DOHH2 (cell line): ENCODE results near the gene NPEPL1.
"Not testable (repeated sequence)": the region's sequence is repeated elsewhere in the genome, so short reads cannot be mapped to it uniquely, and the experiment has no call there.

Experiments used
- H3F3A ChIP-seq: fragments of 200-600 bp; sonication (generic), shearing (Covaris generic); 2 replicates; pipeline ENCODE4 v1.6.0; 2016; ENCODE audit warnings: antibody characterized with exemption, mild to moderate bottlenecking; ENCODE audit not compliant: control insufficient read depth, insufficient read depth
- H3K27ac ChIP-seq: fragments of 200-600 bp; sonication (generic); 2 replicates; pipeline ENCODE4 v1.5.1; 2014; ENCODE audit warnings: low read depth, mild to moderate bottlenecking, low read length, moderate library complexity
- H3K27me3 ChIP-seq: fragments of 200-600 bp; sonication (generic); 2 replicates; pipeline ENCODE4 v1.6.1; 2014; ENCODE audit warnings: mild to moderate bottlenecking, low read length, mixed read lengths; ENCODE audit not compliant: control insufficient read depth
- H3K36me3 ChIP-seq: fragments of 200-600 bp; sonication (generic); 2 replicates; pipeline ENCODE4 v1.6.1; 2014; ENCODE audit warnings: mild to moderate bottlenecking, low read length, moderate library complexity, mixed read lengths; ENCODE audit not compliant: control insufficient read depth
- H3K4me1 ChIP-seq: fragments of 200-600 bp; sonication (generic); 2 replicates; pipeline ENCODE4 v1.6.1; 2014; ENCODE audit warnings: mild to moderate bottlenecking, low read length, mixed read lengths; ENCODE audit not compliant: control insufficient read depth
- H3K4me2 ChIP-seq: fragments of 200-600 bp; sonication (generic); 2 replicates; pipeline ENCODE4 v1.6.0; 2014; ENCODE audit warnings: mild to moderate bottlenecking, low read length, moderate library complexity
- H3K4me3 ChIP-seq: fragments of 200-600 bp; sonication (generic); 2 replicates; pipeline ENCODE4 v1.5.1; 2014; ENCODE audit warnings: mild to moderate bottlenecking, low read length, mixed read lengths
- H3K79me2 ChIP-seq: fragments of 200-600 bp; sonication (generic); 2 replicates; pipeline ENCODE4 v1.6.1; 2014; ENCODE audit warnings: mild to moderate bottlenecking, low read length, mixed read lengths; ENCODE audit not compliant: control insufficient read depth
- H3K9me2 ChIP-seq: fragments of 200-600 bp; sonication (generic); replicated peaks from 2 replicates; pipeline ENCODE4 v1.6.1; 2014; ENCODE audit warnings: mild to moderate bottlenecking, low read length, mixed read lengths; ENCODE audit not compliant: control insufficient read depth
- H3K9me3 ChIP-seq: fragments of 200-600 bp; sonication (generic); 2 replicates; pipeline ENCODE4 v1.6.1; 2014; ENCODE audit warnings: antibody characterized with exemption, low read length, mixed read lengths; ENCODE audit not compliant: control insufficient read depth, insufficient read depth
- H4K20me1 ChIP-seq: fragments of 200-600 bp; sonication (generic); 2 replicates; pipeline ENCODE4 v1.6.0; 2014; ENCODE audit warnings: low read depth, mild to moderate bottlenecking, antibody characterized with exemption, low read length, moderate library complexity; ENCODE audit not compliant: control insufficient read depth, insufficient read depth
- CTCF ChIP-seq: fragments of 200-600 bp; sonication (generic); IDR thresholded peaks from one replicate; pipeline ENCODE4 v1.5.1; 2014; ENCODE audit warnings: antibody characterized with exemption, mild to moderate bottlenecking, low read depth, low read length; ENCODE audit not compliant: poor library complexity, severe bottlenecking
- EZH2phosphoT487 ChIP-seq: fragments of 200-600 bp; sonication (generic); IDR thresholded peaks from 2 replicates; pipeline ENCODE4 v1.6.1; 2017; ENCODE audit warnings: borderline replicate concordance, mild to moderate bottlenecking, antibody characterized with exemption, low read length, moderate library complexity, mixed read lengths

The NPEPL1 gene

GRCh38 chr20:58721951-58722778 is 29.6 kb downstream of the NPEPL1 start:
- Histone ChIP-seq H3K79me2 (no peaks in the 10 kb centered on the region), H3K4me3 (no peak overlapping the region), H3K36me3 (no peaks in the 10 kb centered on the region), H3K9me3 (no peaks in the 10 kb centered on the region), H3F3A (no peaks in the 10 kb centered on the region), H4K20me1 (no peaks in the 10 kb centered on the region), H3K9me2 (no peaks in the 10 kb centered on the region), H3K4me1 (no peaks in the 10 kb centered on the region), H3K27ac (no peak overlapping the region), H3K4me2 (no peak overlapping the region), H3K27me3 (no peaks in the 10 kb centered on the region)
- TF ChIP-seq EZH2phosphoT487 (no peak), CTCF (no peak)

- Histone ChIP-seq H3K9me2 (no peaks in the 10 kb centered on the region), H3K79me2 (no peaks in the 10 kb centered on the region), H3F3A (no peaks in the 10 kb centered on the region), H3K4me2 (no peak overlapping the region), H3K4me3 (no peak overlapping the region), H3K4me1 (no peaks in the 10 kb centered on the region), H3K27me3 (no peaks in the 10 kb centered on the region), H4K20me1 (no peaks in the 10 kb centered on the region), H3K36me3 (no peaks in the 10 kb centered on the region), H3K27ac (no peak overlapping the region), H3K9me3 (no peaks in the 10 kb centered on the region)
- TF ChIP-seq CTCF: no peak
- TF ChIP-seq EZH2phosphoT487: no peak
These were observed 30.5 kb downstream of the NPEPL1 start for GRCh38 chr20:58722877-58723627.

- Histone ChIP-seq H3K4me3 (no peak overlapping the region), H3K4me1 (no peaks in the 10 kb centered on the region), H3K79me2 (no peaks in the 10 kb centered on the region), H4K20me1 (no peaks in the 10 kb centered on the region), H3K27ac (no peak overlapping the region), H3F3A (no peaks in the 10 kb centered on the region), H3K4me2 (no peak overlapping the region), H3K9me2 (no peaks in the 10 kb centered on the region), H3K9me3 (no peaks in the 10 kb centered on the region), H3K27me3 (no peaks in the 10 kb centered on the region), H3K36me3 (no peaks in the 10 kb centered on the region)
- TF ChIP-seq EZH2phosphoT487: no peak
- no peak for TF ChIP-seq CTCF
These were observed 31.0 kb downstream of the NPEPL1 start for GRCh38 chr20:58723628-58723984.

- H3F3A ChIP-seq, H3K79me2 ChIP-seq, H4K20me1 ChIP-seq, H3K4me3 ChIP-seq, H3K9me2 ChIP-seq, H3K4me1 ChIP-seq, H3K4me2 ChIP-seq, H3K36me3 ChIP-seq, H3K9me3 ChIP-seq, H3K27me3 ChIP-seq, H3K27ac ChIP-seq: not testable (repeated sequence)
These were observed 33.6 kb downstream of the NPEPL1 start for GRCh38 chr20:58726156-58726555.
